Large intestine (tissue), 3 donors: Measurements from ENCODE around the gene TBC1D5. TPM values are rescaled to one million over a fixed set of nuclear protein-coding genes. Genes with fewer than 3 reads are reported as not detected.

Experiments
- DNase-seq, 2 donors: peaks; one replicate each; pipeline versions ENCODE4 v3.0.0 to v3.0.0-alpha.2; 2013
- H3K27ac ChIP-seq: one replicate; pipeline ENCODE4 v1.5.1; 2013; ENCODE audit warnings: low read length
- H3K27me3 ChIP-seq: 2 replicates; pipeline ENCODE4 v1.6.1; 2013; ENCODE audit warnings: low read length; ENCODE audit not compliant: control insufficient read depth, insufficient read depth
- H3K36me3 ChIP-seq: 2 replicates; pipeline ENCODE4 v1.6.1; 2013; ENCODE audit warnings: low read length; ENCODE audit not compliant: control insufficient read depth, insufficient read depth
- H3K4me1 ChIP-seq: one replicate; pipeline ENCODE4 v1.6.1; 2013; ENCODE audit warnings: low read length; ENCODE audit not compliant: control insufficient read depth, insufficient read depth
- H3K4me3 ChIP-seq: one replicate; pipeline ENCODE4 v1.5.1; 2013; ENCODE audit warnings: low read length
- H3K9me3 ChIP-seq: one replicate; pipeline ENCODE4 v1.6.1; 2013; ENCODE audit warnings: mild to moderate bottlenecking, low read depth, low read length, moderate library complexity; ENCODE audit not compliant: control insufficient read depth
- WGBS: methylation state at CpG from one replicate; pipeline ENCODE4 v1.1.5; 2013; ENCODE audit warnings: low lambda C conversion rate; ENCODE audit not compliant: insufficient coverage; 5-methylcytosine and 5-hydroxymethylcytosine counted together
- polyA plus RNA-seq: library from polyadenylated mRNA; unstranded; fragments of 120-200 nt; gene quantifications from one replicate; pipeline ENCODE4 v1.2.1, GENCODE V29; 2013

Gene TBC1D5
- polyA plus RNA-seq, 1 donor = 35.7 TPM

- Histone ChIP-seq H3K9me3 (no peaks in the 10 kb centered on the region), H3K4me1 (no peaks in the 10 kb centered on the region), H3K36me3 (peaks cover 5% of the 10 kb centered on the region), H3K4me3 (no peak overlapping the region), H3K27ac (no peak overlapping the region), H3K27me3 (no peaks in the 10 kb centered on the region)
- no peak for DNase-seq
These were observed 444.4 kb downstream of the TBC1D5 start for GRCh38 chr3:17298038-17298437.

DNA sequence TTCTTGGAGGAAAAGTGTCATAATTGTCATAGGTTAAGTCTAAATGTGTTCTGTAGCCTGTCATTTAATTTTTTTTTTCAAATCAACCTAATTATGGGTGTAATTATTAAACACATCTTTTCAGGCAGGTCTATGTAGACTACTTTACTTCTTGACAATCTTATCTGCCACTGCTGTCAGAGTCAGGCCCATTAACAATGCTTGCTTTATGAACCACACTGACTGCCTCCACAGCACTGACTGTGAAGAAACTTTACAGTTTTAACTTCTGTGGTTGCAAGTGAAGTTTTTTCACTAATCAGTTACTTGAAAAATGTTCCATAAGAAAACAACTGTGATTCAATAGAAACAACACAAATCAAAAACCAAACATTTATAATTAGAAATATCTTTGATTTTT lies 449.9 kb downstream of the TBC1D5 start:
- Histone ChIP-seq H3K9me3 (no peaks in the 10 kb centered on the region), H3K27ac (no peak overlapping the region), H3K4me1 (no peaks in the 10 kb centered on the region), H3K4me3 (no peak overlapping the region), H3K36me3 (peaks cover 16% of the 10 kb centered on the region), H3K27me3 (no peaks in the 10 kb centered on the region)
- no peak for DNase-seq

DNA sequence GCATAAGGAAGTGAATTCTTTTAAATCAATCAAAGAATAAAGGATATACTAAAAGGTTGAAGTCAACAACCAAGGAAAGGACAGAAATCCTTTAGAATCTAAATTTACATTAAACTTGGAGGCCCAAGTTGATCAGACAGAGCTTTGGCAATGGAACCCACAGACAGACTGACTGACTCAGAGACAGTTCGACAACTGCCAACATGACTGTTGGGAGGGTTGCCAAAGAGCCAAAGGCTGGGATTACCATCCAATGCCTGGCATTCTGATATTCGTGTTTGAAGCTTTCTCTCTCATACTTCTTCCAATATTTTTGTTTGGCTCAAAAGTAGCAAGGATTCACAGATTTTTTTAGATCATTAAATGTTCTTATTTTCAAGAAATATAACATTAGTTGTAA lies 451.5 kb downstream of the TBC1D5 start:
- Histone ChIP-seq H3K36me3 (peaks cover 17% of the 10 kb centered on the region), H3K4me3 (no peak overlapping the region), H3K27me3 (no peaks in the 10 kb centered on the region), H3K9me3 (no peaks in the 10 kb centered on the region), H3K27ac (no peak overlapping the region), H3K4me1 (no peaks in the 10 kb centered on the region)
- WGBS = 100% methylated on average over 1 of the region's 2 CpGs
- DNase-seq = no peak

GRCh38 chr3:17288839-17289399 lies 453.5 kb downstream of the TBC1D5 start:
- no CpG with 5 or more reads among the region's 14 CpGs for WGBS
- Histone ChIP-seq H3K27me3 (no peaks in the 10 kb centered on the region), H3K4me3 (no peak overlapping the region), H3K9me3 (no peaks in the 10 kb centered on the region), H3K4me1 (no peaks in the 10 kb centered on the region), H3K27ac (no peak overlapping the region), H3K36me3 (peaks cover 17% of the 10 kb centered on the region)
- DNase-seq = no peak

GRCh38 chr3:17287006-17287689 lies 455.3 kb downstream of the TBC1D5 start:
- no peak for DNase-seq
- Histone ChIP-seq H3K36me3 (peaks cover 17% of the 10 kb centered on the region), H3K9me3 (no peaks in the 10 kb centered on the region), H3K27ac (no peak overlapping the region), H3K4me1 (no peaks in the 10 kb centered on the region), H3K4me3 (no peak overlapping the region), H3K27me3 (no peaks in the 10 kb centered on the region)
- WGBS = 100% methylated on average over 1 of the region's 5 CpGs

DNA sequence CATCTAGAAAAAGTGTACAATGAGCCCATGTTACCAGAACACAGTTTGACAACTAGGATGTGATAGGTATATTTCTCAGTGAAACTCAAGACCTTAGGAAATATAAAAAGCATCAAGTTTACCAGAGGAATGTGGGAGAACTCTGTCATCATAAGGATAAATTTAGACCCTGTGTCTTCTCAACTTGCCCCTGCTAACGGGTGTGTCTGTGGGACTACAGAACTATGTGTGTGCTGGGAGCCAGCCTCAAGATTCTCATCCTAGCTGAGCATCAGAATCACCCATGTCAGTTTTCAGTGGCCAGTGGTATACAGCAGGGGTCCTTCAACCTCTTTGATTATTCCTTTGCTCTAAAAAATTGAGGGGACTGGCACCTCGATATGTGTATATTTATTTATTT lies 464.4 kb downstream of the TBC1D5 start:
- H3K4me1 ChIP-seq = no peaks in the 10 kb centered on the region
- H3K9me3 ChIP-seq = no peaks in the 10 kb centered on the region
- whole genome bisulfite sequencing = no CpG with 5 or more reads among the region's 2 CpGs

GRCh38 chr3:17266846-17267245 lies 475.6 kb downstream of the TBC1D5 start:
- no peaks in the 10 kb centered on the region for H3K9me3 ChIP-seq
- H3K27ac ChIP-seq = no peak overlapping the region
- no peaks in the 10 kb centered on the region for H3K36me3 ChIP-seq
- H3K4me1 ChIP-seq = no peaks in the 10 kb centered on the region
- H3K27me3 ChIP-seq = no peaks in the 10 kb centered on the region
- no peak overlapping the region for H3K4me3 ChIP-seq
- DNase-seq = no peak
- 84% methylated on average over 2 of the region's 5 CpGs for WGBS

More for the DNA sequence above, 464.4 kb downstream of the TBC1D5 start:
- H3K4me3 ChIP-seq = no peak overlapping the region
- no peaks in the 10 kb centered on the region for H3K27me3 ChIP-seq
- H3K36me3 ChIP-seq = no peaks in the 10 kb centered on the region
- no peak for DNase-seq
- H3K27ac ChIP-seq = no peak overlapping the region

DNA sequence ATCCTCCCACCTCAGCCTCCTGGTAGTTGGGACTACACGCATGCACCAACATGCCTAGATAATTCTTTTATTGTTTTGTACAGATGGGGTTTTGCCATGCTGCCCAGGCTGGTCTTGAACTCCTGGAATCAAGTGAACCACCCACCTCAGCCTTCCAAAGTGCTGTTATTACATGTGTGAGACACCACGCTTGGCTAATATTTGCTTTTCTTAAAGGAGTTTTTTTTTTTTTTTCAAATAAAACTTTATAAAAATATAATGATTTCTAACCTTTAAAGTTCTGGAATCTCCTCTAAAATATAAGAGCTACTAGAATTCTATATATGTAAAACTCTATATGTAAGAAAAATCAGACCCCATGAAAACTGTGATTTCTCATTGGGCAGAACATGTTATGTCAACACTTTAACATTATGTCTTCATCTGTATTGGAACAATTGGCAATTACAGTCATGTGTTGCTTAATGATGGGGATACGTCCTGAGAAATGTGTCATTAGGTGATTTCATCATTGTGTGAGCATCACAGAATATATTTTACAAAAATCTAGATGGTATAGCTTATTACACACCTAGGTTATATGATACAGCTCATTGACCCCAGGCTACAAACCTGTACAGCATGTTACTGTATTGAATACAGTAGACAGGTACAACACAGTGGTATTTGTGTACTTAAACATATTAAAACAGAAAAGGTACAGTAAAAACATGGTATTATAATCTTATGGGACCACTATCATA lies 480.6 kb downstream of the TBC1D5 start:
- no CpG with 5 or more reads among the region's 3 CpGs for WGBS
- no peaks in the 10 kb centered on the region for H3K9me3 ChIP-seq
- H3K27me3 ChIP-seq = no peaks in the 10 kb centered on the region
- DNase-seq = no peak
- H3K27ac ChIP-seq = no peak overlapping the region
- H3K4me3 ChIP-seq = no peak overlapping the region
- H3K4me1 ChIP-seq = no peaks in the 10 kb centered on the region
- H3K36me3 ChIP-seq = no peaks in the 10 kb centered on the region

DNA sequence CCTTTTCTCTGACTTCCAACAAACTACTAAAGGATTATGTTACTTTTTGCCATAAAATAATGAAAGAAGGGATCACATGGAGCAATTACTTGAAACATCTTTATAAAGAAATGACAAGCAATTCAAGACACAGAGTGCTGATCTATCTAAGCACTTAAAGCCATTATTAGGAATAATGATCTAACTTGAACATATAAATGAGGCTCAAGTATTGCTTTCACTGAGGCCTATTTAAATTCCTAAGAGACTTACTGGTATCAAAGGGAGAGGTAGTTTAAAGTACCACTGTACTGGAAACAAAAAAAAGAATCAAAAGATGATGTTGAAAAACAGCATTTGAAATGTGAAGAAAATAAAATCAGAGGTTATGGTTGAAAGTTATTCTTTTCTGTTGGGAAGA lies 482.2 kb downstream of the TBC1D5 start:
- DNase-seq = no peak
- Histone ChIP-seq H3K36me3 (no peaks in the 10 kb centered on the region), H3K4me1 (no peaks in the 10 kb centered on the region), H3K27me3 (no peaks in the 10 kb centered on the region), H3K27ac (no peak overlapping the region), H3K4me3 (no peak overlapping the region), H3K9me3 (no peaks in the 10 kb centered on the region)

DNA sequence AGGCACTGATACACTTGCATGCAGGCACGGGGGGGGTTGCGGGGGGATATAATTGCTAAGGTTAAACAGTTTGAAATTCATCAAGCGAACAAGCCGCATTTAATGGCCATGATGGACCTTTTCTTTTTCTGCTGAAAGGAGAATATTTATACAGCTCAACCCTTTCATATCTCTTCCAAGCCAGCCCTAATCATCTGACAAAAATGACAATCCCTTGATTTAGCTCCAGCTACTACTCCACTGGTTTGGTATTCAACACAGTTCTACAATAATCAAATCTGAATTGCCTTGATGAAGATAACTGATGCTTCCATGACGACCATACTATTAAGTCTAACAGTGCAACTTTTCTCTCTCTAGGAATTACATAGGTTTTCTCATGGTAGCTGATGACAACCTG lies 482.7 kb downstream of the TBC1D5 start:
- DNase-seq = no peak
- no peak overlapping the region for H3K27ac ChIP-seq

More for the DNA sequence above, 482.7 kb downstream of the TBC1D5 start:
- Histone ChIP-seq H3K9me3 (no peaks in the 10 kb centered on the region), H3K4me3 (no peak overlapping the region), H3K4me1 (no peaks in the 10 kb centered on the region), H3K36me3 (no peaks in the 10 kb centered on the region), H3K27me3 (no peaks in the 10 kb centered on the region)
- WGBS = 69% methylated on average over 2 of the region's 5 CpGs
